ENCODE results near the gene CLEC9A.

- no peak for TF ChIP-seq CTCF (IDR thresholded peaks at IDR 0.05 in 4 of 5, conservative IDR thresholded peaks at IDR 0.05 in 1 of 5)
- no peak for TF ChIP-seq POLR2A (IDR thresholded peaks at IDR 0.05)
These were observed 55.9 kb downstream of the CLEC9A start for GRCh38 chr12:10086387-10086786.

All from gastrocnemius medialis (tissue), 4 donors.